ENCODE data around the gene STUB1. TPM values are rescaled to one million over a fixed set of nuclear protein-coding genes. Genes with fewer than 3 reads are reported as not detected.

Gene STUB1
- total and polyA plus RNA-seq, 2 experiments from 2014 or later, result 91.7 to 108 TPM

GRCh38 chr16:730666-731509 is 50.7 kb downstream of the STUB1 start (continued):
- TF ChIP-seq, protein P1, sequence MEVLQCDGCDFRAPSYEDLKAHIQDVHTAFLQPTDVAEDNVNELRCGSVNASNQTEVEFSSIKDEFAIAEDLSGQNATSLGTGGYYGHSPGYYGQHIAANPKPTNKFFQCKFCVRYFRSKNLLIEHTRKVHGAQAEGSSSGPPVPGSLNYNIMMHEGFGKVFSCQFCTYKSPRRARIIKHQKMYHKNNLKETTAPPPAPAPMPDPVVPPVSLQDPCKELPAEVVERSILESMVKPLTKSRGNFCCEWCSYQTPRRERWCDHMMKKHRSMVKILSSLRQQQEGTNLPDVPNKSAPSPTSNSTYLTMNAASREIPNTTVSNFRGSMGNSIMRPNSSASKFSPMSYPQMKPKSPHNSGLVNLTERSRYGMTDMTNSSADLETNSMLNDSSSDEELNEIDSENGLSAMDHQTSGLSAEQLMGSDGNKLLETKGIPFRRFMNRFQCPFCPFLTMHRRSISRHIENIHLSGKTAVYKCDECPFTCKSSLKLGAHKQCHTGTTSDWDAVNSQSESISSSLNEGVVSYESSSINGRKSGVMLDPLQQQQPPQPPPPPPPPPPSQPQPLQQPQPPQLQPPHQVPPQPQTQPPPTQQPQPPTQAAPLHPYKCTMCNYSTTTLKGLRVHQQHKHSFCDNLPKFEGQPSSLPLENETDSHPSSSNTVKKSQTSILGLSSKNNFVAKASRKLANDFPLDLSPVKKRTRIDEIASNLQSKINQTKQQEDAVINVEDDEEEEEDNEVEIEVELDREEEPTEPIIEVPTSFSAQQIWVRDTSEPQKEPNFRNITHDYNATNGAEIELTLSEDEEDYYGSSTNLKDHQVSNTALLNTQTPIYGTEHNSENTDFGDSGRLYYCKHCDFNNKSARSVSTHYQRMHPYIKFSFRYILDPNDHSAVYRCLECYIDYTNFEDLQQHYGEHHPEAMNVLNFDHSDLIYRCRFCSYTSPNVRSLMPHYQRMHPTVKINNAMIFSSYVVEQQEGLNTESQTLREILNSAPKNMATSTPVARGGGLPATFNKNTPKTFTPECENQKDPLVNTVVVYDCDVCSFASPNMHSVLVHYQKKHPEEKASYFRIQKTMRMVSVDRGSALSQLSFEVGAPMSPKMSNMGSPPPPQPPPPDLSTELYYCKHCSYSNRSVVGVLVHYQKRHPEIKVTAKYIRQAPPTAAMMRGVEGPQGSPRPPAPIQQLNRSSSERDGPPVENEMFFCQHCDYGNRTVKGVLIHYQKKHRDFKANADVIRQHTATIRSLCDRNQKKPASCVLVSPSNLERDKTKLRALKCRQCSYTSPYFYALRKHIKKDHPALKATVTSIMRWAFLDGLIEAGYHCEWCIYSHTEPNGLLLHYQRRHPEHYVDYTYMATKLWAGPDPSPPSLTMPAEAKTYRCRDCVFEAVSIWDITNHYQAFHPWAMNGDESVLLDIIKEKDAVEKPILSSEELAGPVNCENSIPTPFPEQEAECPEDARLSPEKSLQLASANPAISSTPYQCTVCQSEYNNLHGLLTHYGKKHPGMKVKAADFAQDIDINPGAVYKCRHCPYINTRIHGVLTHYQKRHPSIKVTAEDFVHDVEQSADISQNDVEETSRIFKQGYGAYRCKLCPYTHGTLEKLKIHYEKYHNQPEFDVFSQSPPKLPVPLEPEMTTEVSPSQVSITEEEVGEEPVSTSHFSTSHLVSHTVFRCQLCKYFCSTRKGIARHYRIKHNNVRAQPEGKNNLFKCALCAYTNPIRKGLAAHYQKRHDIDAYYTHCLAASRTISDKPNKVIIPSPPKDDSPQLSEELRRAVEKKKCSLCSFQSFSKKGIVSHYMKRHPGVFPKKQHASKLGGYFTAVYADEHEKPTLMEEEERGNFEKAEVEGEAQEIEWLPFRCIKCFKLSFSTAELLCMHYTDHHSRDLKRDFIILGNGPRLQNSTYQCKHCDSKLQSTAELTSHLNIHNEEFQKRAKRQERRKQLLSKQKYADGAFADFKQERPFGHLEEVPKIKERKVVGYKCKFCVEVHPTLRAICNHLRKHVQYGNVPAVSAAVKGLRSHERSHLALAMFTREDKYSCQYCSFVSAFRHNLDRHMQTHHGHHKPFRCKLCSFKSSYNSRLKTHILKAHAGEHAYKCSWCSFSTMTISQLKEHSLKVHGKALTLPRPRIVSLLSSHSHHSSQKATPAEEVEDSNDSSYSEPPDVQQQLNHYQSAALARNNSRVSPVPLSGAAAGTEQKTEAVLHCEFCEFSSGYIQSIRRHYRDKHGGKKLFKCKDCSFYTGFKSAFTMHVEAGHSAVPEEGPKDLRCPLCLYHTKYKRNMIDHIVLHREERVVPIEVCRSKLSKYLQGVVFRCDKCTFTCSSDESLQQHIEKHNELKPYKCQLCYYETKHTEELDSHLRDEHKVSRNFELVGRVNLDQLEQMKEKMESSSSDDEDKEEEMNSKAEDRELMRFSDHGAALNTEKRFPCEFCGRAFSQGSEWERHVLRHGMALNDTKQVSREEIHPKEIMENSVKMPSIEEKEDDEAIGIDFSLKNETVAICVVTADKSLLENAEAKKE (CRISPR knock-in tag; IDR thresholded peaks at IDR 0.05), result no peak

DNA sequence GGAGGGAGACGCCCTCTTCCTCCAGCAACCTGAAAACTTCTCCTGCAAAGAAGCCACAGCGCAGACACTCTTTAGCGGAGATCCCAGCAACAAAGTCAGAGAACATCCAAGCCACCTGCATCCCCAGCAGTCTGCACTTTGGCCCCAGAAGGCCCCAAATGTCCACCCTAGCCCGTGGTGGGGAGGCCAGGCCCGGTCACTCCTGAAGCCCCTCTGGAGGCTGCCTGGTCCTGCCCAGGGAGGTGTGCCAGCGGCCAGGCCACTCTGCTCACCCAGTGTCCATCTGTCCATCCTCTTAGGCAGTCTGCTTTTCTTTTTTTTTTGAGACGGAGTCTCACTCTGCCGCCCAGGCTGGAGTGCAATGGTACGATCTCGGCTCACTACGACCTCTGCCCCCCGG is 52.1 kb downstream of the STUB1 start:
- Histone ChIP-seq H3K9me2 (ENCODE audit: insufficient read depth) (no peaks in the 10 kb centered on the region), H3K27ac (ENCODE audit: low read depth) (no peak overlapping the region), H3F3A (replicated peaks; ENCODE audit: low read depth) (peaks cover 2% of the 10 kb centered on the region; the same call in 1 of the 2 replicates), H3K4me1 (ENCODE audit: insufficient read depth) (no peaks in the 10 kb centered on the region), H3K79me2 (replicated peaks; ENCODE audit: insufficient read depth) (no peaks in the 10 kb centered on the region), H2AFZ (no peak overlapping the region), H3K36me3 (ENCODE audit: insufficient read depth) (no peaks in the 10 kb centered on the region; the same call in 1 of the 2 replicates), H3K4me2 (no peak overlapping the region), H3K27me3 (ENCODE audit: insufficient read depth) (peaks cover 4% of the 10 kb centered on the region; the same call in 1 of the 2 replicates), H3K4me3 (no peak overlapping the region), H4K20me1 (replicated peaks; ENCODE audit: insufficient read depth) (no peaks in the 10 kb centered on the region)
- no peak overlapping the region for H3K4me3 Mint-ChIP-seq
- H3K27ac Mint-ChIP-seq, result no peak overlapping the region
- H3K36me3 Mint-ChIP-seq (ENCODE audit: low read depth), result peaks cover 22% of the 10 kb centered on the region
- no peaks in the 10 kb centered on the region for H3K9me3 Mint-ChIP-seq
- DNase-seq (ENCODE audit: low spot score) (no peak), ATAC-seq (no peak)
- H3K4me1 Mint-ChIP-seq, result peaks cover under 1% of the 10 kb centered on the region
- peaks cover 12% of the 10 kb centered on the region for H3K27me3 Mint-ChIP-seq (ENCODE audit: insufficient read depth, low read depth, poor library complexity)
- no peak for TF ChIP-seq NANOG (IDR thresholded peaks at IDR 0.05; ENCODE audit: borderline replicate concordance)
- no peak for TF ChIP-seq ETS1 (IDR thresholded peaks at IDR 0.05)
- no peak for TF ChIP-seq POLR2AphosphoS5 (IDR thresholded peaks at IDR 0.05; ENCODE audit: low read depth)
- TF ChIP-seq JUNB (IDR thresholded peaks at IDR 0.05; ENCODE audit: unreplicated experiment), result no peak
- no peak for TF ChIP-seq EZH2 (IDR thresholded peaks at IDR 0.05; ENCODE audit: low read depth, unreplicated experiment)
- TF ChIP-seq, protein P1 (CRISPR knock-in tag; IDR thresholded peaks at IDR 0.05), result no peak

Data from GM23338 (cell line).